H1 (cell line): ENCODE measurements around the gene TNFRSF8. TPM values are rescaled to one million over a fixed set of nuclear protein-coding genes. Genes with fewer than 3 reads are reported as not detected.

ENCODE experiments used
- CTCF ChIA-PET: fragments of 300-600 bp; sonication (Branson Sonifier 250); formaldehyde crosslinking; loops from one replicate; lab custom pipeline; 2021; ENCODE audit not compliant: partially characterized antibody; lab: Charles Lee
- POLR2A ChIA-PET: fragments of 300-600 bp; sonication (Branson Sonifier 250); formaldehyde crosslinking; loops from one replicate; lab custom pipeline; 2021; ENCODE audit warnings: inconsistent platforms; ENCODE audit not compliant: partially characterized antibody; lab: Charles Lee
- DNase-seq, 2 experiments: peaks; one replicate each; pipeline versions ENCODE4 v3.0.0 to v3.0.0-alpha.2; 2010 to 2022; ENCODE audit warnings: low spot score in 2 of 2, low read depth in 1 of 2, mixed read lengths in 1 of 2
- FAIRE-seq: peaks from 2 replicates; lab custom pipeline; 2011; peaks lifted over from hg19 to GRCh38; lab: Jason Lieb, UNC
- H2AFZ ChIP-seq: 2 replicates; pipeline ENCODE4 v1.8.1; 2012; ENCODE audit warnings: low read length, inconsistent platforms
- H2AK5ac ChIP-seq: 2 replicates; pipeline ENCODE4 v1.6.1; 2013; ENCODE audit warnings: low read depth, low read length
- H2BK120ac ChIP-seq: replicated peaks from 2 replicates; pipeline ENCODE3; 2013; ENCODE audit warnings: low read depth, low read length, inconsistent platforms
- H2BK12ac ChIP-seq: 2 replicates; pipeline ENCODE4 v1.6.1; 2013; ENCODE audit warnings: low read depth, low read length
- H2BK15ac ChIP-seq: 2 replicates; pipeline ENCODE4 v1.6.1; 2013; ENCODE audit warnings: low read length
- H2BK20ac ChIP-seq: 2 replicates; pipeline ENCODE4 v1.6.1; 2013; ENCODE audit warnings: low read length
- H2BK5ac ChIP-seq: 2 replicates; pipeline ENCODE4 v1.6.1; 2013; ENCODE audit warnings: low read depth, low read length
- H3K14ac ChIP-seq: 2 replicates; pipeline ENCODE4 v1.6.1; 2013; ENCODE audit warnings: inconsistent platforms; ENCODE audit not compliant: insufficient read length
- H3K18ac ChIP-seq: 2 replicates; pipeline ENCODE4 v1.6.1; 2013; ENCODE audit warnings: low read length; ENCODE audit errors: extremely low read depth
- H3K23ac ChIP-seq: 2 replicates; pipeline ENCODE4 v1.6.1; 2013; ENCODE audit warnings: inconsistent platforms; ENCODE audit not compliant: insufficient read length
- H3K23me2 ChIP-seq: 2 replicates; pipeline ENCODE4 v1.6.1; 2013; ENCODE audit warnings: low read depth, low read length
- H3K27ac ChIP-seq: 2 replicates; pipeline ENCODE4 v1.6.1; 2011; ENCODE audit warnings: low read depth, low read length, inconsistent platforms
- H3K27me3 ChIP-seq, 4 experiments: replicated peaks in 1 of 4; 1 replicate in 1 of 4; 2 replicates in 3 of 4; pipeline versions ENCODE4 v1.6.1 to v1.8.1; 2011 to 2013; ENCODE audit warnings: low read length in 3 of 4, mild to moderate bottlenecking in 3 of 4, inconsistent platforms in 2 of 4, mixed read lengths in 2 of 4, moderate library complexity in 1 of 4; ENCODE audit not compliant: control insufficient read depth in 3 of 4, insufficient read depth in 3 of 4; ENCODE audit errors: extremely low read depth in 1 of 4
- H3K36me3 ChIP-seq, 4 experiments: 2 replicates each; pipeline versions ENCODE4 v1.6.1 to v1.8.1; 2011 to 2013; ENCODE audit warnings: mild to moderate bottlenecking in 4 of 4, low read length in 3 of 4, moderate library complexity in 2 of 4, control low read depth in 1 of 4, inconsistent platforms in 1 of 4; ENCODE audit not compliant: insufficient read depth in 4 of 4, control insufficient read depth in 2 of 4
- H3K4ac ChIP-seq: replicated peaks from 2 replicates; pipeline ENCODE3; 2013; ENCODE audit warnings: low read length, low read depth, mixed read lengths, inconsistent platforms; ENCODE audit not compliant: insufficient read length
- H3K4me1 ChIP-seq, 4 experiments: replicated peaks in 1 of 4; 1 replicate in 1 of 4; 2 replicates in 3 of 4; pipeline versions ENCODE4 v1.6.1 to v1.8.1; 2011 to 2013; ENCODE audit warnings: low read length in 3 of 4, inconsistent platforms in 2 of 4, mixed read lengths in 1 of 4; ENCODE audit not compliant: insufficient read depth in 4 of 4, control insufficient read depth in 3 of 4
- H3K4me2 ChIP-seq, 2 experiments: 2 replicates each; pipeline versions ENCODE4 v1.6.1 to v1.8.1; 2011 to 2013; ENCODE audit warnings: low read depth in 2 of 2, low read length in 2 of 2, control low read depth in 1 of 2, inconsistent platforms in 1 of 2, mild to moderate bottlenecking in 1 of 2; ENCODE audit not compliant: insufficient read depth in 1 of 2
- H3K4me3 ChIP-seq, 4 experiments: fragments of 200-600, 300-600 bp in 1 of 4; sonication (generic), shearing (Covaris generic), sonication (Bioruptor Twin) in 1 of 4; 2 replicates each; pipeline versions ENCODE4 v1.5.1 to v1.8.1; 2011 to 2016; ENCODE audit warnings: low read length in 4 of 4, low read depth in 3 of 4, control low read depth in 2 of 4, inconsistent platforms in 2 of 4, mild to moderate bottlenecking in 2 of 4, mixed read lengths in 1 of 4, moderate library complexity in 1 of 4; ENCODE audit not compliant: insufficient read depth in 2 of 4; ENCODE audit errors: extremely low read depth in 1 of 4
- H3K56ac ChIP-seq: replicated peaks from 2 replicates; pipeline ENCODE3; 2013; ENCODE audit warnings: low read depth, mild to moderate bottlenecking, mixed read lengths, low read length, inconsistent platforms; ENCODE audit not compliant: insufficient read length
- H3K79me1 ChIP-seq: 2 replicates; pipeline ENCODE4 v1.6.1; 2013; ENCODE audit warnings: low read depth, low read length, control low read depth
- H3K79me2 ChIP-seq, 2 experiments: 2 replicates each; pipeline versions ENCODE4 v1.6.1 to v1.8.1; 2012 to 2013; ENCODE audit warnings: low read length in 2 of 2, mild to moderate bottlenecking in 2 of 2, inconsistent platforms in 1 of 2; ENCODE audit not compliant: insufficient read depth in 2 of 2, control insufficient read depth in 1 of 2
- H3K9ac ChIP-seq, 4 experiments: replicated peaks in 1 of 4; 1 replicate in 1 of 4; 2 replicates in 3 of 4; pipeline versions ENCODE4 v1.6.1 to v1.8.1; 2011 to 2013; ENCODE audit warnings: low read depth in 3 of 4, low read length in 3 of 4, control low read depth in 2 of 4, mild to moderate bottlenecking in 2 of 4, moderate library complexity in 2 of 4, inconsistent platforms in 1 of 4; ENCODE audit errors: extremely low read depth in 1 of 4
- H3K9me3 ChIP-seq, 2 experiments: 2 replicates each; pipeline versions ENCODE4 v1.6.1 to v1.8.1; 2012 to 2013; ENCODE audit warnings: mild to moderate bottlenecking in 2 of 2, moderate library complexity in 2 of 2, control low read depth in 1 of 2, inconsistent platforms in 1 of 2, low read depth in 1 of 2, low read length in 1 of 2, mixed read lengths in 1 of 2; ENCODE audit not compliant: insufficient read depth in 2 of 2
- H4K20me1 ChIP-seq, 2 experiments: replicated peaks in 1 of 2; 2 replicates each; pipeline versions ENCODE3 to v1.8.1; 2011 to 2013; ENCODE audit warnings: inconsistent platforms in 2 of 2, low read length in 2 of 2, mild to moderate bottlenecking in 1 of 2; ENCODE audit not compliant: insufficient read depth in 2 of 2, control insufficient read depth in 1 of 2
- H4K5ac ChIP-seq: 2 replicates; pipeline ENCODE4 v1.6.1; 2013; ENCODE audit warnings: low read length, low read depth, mixed read lengths, inconsistent platforms; ENCODE audit not compliant: insufficient read length
- H4K8ac ChIP-seq: 2 replicates; pipeline ENCODE4 v1.8.0; 2013; ENCODE audit warnings: mild to moderate bottlenecking, moderate library complexity, low read length, inconsistent platforms; ENCODE audit not compliant: insufficient read depth; ENCODE audit errors: extremely low read depth
- H4K91ac ChIP-seq: replicated peaks from 2 replicates; pipeline ENCODE3; 2013; ENCODE audit warnings: low read length, mixed read lengths, inconsistent platforms; ENCODE audit not compliant: insufficient read length
- ASH2L ChIP-seq: fragments of 200-600, 300-600 bp; sonication (generic); IDR thresholded peaks from one replicate; pipeline ENCODE4 v1.7.1; 2017; ENCODE audit warnings: low read length
- HDAC2 ChIP-seq, 2 experiments: fragments of 300-600 bp in 1 of 2; sonication (generic) in 1 of 2; IDR thresholded peaks; 2 replicates each; pipeline ENCODE4 v1.6.1; 2011 to 2012; ENCODE audit warnings: low read depth in 2 of 2, low read length in 2 of 2, mild to moderate bottlenecking in 2 of 2, moderate library complexity in 2 of 2, borderline replicate concordance in 1 of 2, inconsistent platforms in 1 of 2
- JUN ChIP-seq: IDR thresholded peaks from 2 replicates; pipeline ENCODE4 v1.6.1; 2011; ENCODE audit warnings: low read depth, mild to moderate bottlenecking, improper control_type of control experiment, low read length
- POLR2AphosphoS5 ChIP-seq: IDR thresholded peaks from 2 replicates; pipeline ENCODE4 v1.6.1; 2011; ENCODE audit warnings: low read depth, low read length
- POU5F1 ChIP-seq: IDR thresholded peaks from 2 replicates; pipeline ENCODE4 v1.6.1; 2011; ENCODE audit warnings: low read depth, mild to moderate bottlenecking, low read length, moderate library complexity
- RAD21 ChIP-seq, 2 experiments: IDR thresholded peaks in 1 of 2; conservative IDR thresholded peaks in 1 of 2; 2 replicates each; pipeline ENCODE4 v1.6.1; 2011; ENCODE audit warnings: low read depth in 2 of 2, low read length in 2 of 2, improper control_type of control experiment in 1 of 2, inconsistent platforms in 1 of 2, mild to moderate bottlenecking in 1 of 2, moderate library complexity in 1 of 2
- SIN3A ChIP-seq, 2 experiments: IDR thresholded peaks in 1 of 2; conservative IDR thresholded peaks in 1 of 2; 2 replicates each; pipeline ENCODE4 v1.6.1; 2011 to 2012; ENCODE audit warnings: low read length in 2 of 2, improper control_type of control experiment in 1 of 2, low read depth in 1 of 2, mild to moderate bottlenecking in 1 of 2
- SP1 ChIP-seq: IDR thresholded peaks from 2 replicates; pipeline ENCODE4 v1.6.1; 2011; ENCODE audit warnings: low read depth, low read length
- TAF1 ChIP-seq: IDR thresholded peaks from 2 replicates; pipeline ENCODE4 v1.6.1; 2011; ENCODE audit warnings: mild to moderate bottlenecking, low read depth, low read length
- WGBS, 2 experiments: shearing (Covaris generic) in 1 of 2; methylation state at CpG; one replicate each; pipeline versions ENCODE4 v1.1.6 to v1.1.7; 2013 to 2015; ENCODE audit warnings: low lambda C conversion rate in 2 of 2, mixed read lengths in 2 of 2, inconsistent platforms in 1 of 2, low coverage in 1 of 2, missing lambda C conversion rate in 1 of 2; ENCODE audit not compliant: insufficient replicate concordance in 2 of 2, insufficient coverage in 1 of 2, insufficient read length in 1 of 2; ENCODE audit errors: extremely low coverage in 1 of 2, missing lambda C conversion rate in 1 of 2; 5-methylcytosine and 5-hydroxymethylcytosine counted together
- polyA plus RNA-seq, 7 experiments: library from polyadenylated mRNA; depleted of rRNA in 3 of 7; stranded (reverse) in 5 of 7; unstranded in 2 of 7; fragments of >200 nt in 5 of 7; fragments of 200-250 nt in 2 of 7; gene quantifications; 1 replicate in 5 of 7; 2 replicates in 1 of 7; 4 replicates in 1 of 7; pipeline versions ENCODE4 v1.2.1 to v1.2.3, GENCODE V29; 2011 to 2013; ENCODE audit warnings: missing spikeins in 2 of 7, mixed read lengths in 2 of 7
- total RNA-seq: library from RNA; stranded (reverse); fragmentation: NEBNext Ultra II Directional; extraction: Animal tissue kit (Norgen Biotek cat#: 25700); gene quantifications from 2 replicates; pipeline ENCODE4 v1.2.1, GENCODE V29; 2021

TNFRSF8 gene
- total and polyA plus RNA-seq, 2 of the 8 experiments (the other 6 are each of a cell fraction or from before 2014, with no cell fraction given): 23.2 to 32.7 TPM

DNA sequence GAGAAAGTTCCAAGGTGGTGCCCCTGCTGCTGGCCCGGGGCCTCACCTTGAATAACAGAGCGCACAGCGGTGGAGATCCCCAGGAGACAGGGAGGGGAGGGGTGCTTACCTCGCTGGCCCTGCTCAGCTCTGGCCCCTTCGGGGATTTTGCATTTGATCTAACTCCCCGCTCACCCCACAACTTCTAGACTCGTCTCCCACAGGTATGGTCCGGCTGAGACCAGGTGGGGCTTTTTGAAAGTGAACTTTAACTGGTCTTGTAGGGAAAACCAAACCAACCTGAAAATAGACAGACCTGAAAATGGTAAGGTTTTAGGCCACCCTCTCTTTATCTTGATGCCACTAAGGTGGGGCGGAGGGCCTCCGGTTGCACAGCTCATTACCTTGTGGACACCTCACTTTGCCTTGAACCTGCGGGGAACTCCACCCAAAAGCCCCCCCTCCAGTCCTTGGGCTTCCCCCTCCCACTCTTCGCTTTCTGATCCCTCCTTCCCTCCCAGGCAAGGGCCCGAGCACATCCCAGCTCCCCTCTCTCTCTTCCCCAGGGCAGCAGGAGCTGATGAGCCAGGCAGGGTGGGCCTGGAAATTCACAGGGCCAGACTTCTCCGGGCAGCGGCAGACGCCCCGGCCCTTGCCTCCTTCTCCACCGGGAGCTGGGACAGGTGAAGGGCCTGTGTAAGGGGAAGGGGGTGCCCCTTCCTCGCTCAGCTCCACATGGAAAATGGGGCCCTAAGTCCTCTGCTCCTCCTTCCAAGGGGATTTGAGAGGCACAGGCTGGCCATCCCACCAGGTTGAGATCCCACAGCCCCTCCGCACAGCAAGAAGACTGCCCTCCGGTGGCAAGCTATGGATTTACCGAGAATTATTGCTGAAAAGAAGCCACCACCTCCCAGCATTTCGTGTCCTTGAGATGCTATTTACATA lies 16.1 kb downstream of the TNFRSF8 start:
- Histone ChIP-seq H3K79me1 (no peaks in the 10 kb centered on the region), H3K18ac (peak overlapping the region; percentile 96), H3K23ac (no peak overlapping the region), H3K4me2 (peak overlapping the region; percentile 35 to 61; a peak in 3 of 4 replicates), H3K23me2 (0 out of 2 replicates have a peak, but pooled peaks cover 4% of the 10 kb centered on the region), H3K56ac (no peak overlapping the region), H2BK5ac (peak overlapping the region; percentile 75), H3K36me3 (peaks cover 0 to 2% (median under 1%) of the 10 kb centered on the region in 4 experiments; a peak in 4 of 8 replicates), H4K8ac (peak overlapping the region; percentile 87; the same call in 1 of the 2 replicates), H4K91ac (peak overlapping the region; percentile 89), H2BK120ac (peak overlapping the region; percentile 36), H3K4me1 (peaks cover 3 to 22% (median 6%) of the 10 kb centered on the region in 4 experiments), H3K4ac (peak overlapping the region; percentile 94), H3K27ac (no peak overlapping the region; the same call in 1 of the 2 replicates), H2BK15ac (no peak overlapping the region), H3K79me2 (peaks cover 0 to 4% of the 10 kb centered on the region in 2 experiments; a peak in 1 of 4 replicates), H3K9me3 (no peaks in the 10 kb centered on the region; a peak in 1 of 4 replicates), H2BK12ac (peak overlapping the region; percentile 80; the same call in 1 of the 2 replicates), H3K27me3 (no peaks in the 10 kb centered on the region), H2BK20ac (0 out of 2 replicates have a peak overlapping the region, but pooled peaks have one; percentile 32), H2AK5ac (no peak overlapping the region), H3K14ac (no peak overlapping the region), H3K4me3 (peak overlapping the region in 3 of 4 experiments; percentile 18 to 44 (median 34); a peak in 5 of 8 replicates), H3K9ac (no peak overlapping the region; a peak in 2 of 7 replicates), H4K20me1 (peaks cover 0 to 2% of the 10 kb centered on the region in 2 experiments), H4K5ac (peak overlapping the region; percentile 85), H2AFZ (no peak overlapping the region)
- ChIA-PET POLR2A (interaction anchor here (0.9 to 3.9 kb wide), 14 partner anchors 8 to 171 kb away, joined by 3 to 12 read pairs (median 6); partner anchors contain the start of genes MFN2, MIIP and TNFRSF8), CTCF (interaction anchor here (0.7 to 5.1 kb wide), 27 partner anchors 8 to 149 kb away, joined by 3 to 59 read pairs (median 6); partner anchors contain the start of genes MIIP and TNFRSF8)
- WGBS, 2 experiments: 11% methylated on average over 17 of the region's 23 CpGs; no CpG with 5 or more reads in 1 of the 2 experiments
- FAIRE-seq: peak; percentile 97
- peak in 1 of 2 experiments; percentile 86 for DNase-seq
- TF ChIP-seq SP1 (0 out of 2 replicates have a peak, but pooled peaks have one; percentile 15), POU5F1 (0 out of 2 replicates have a peak, but pooled peaks have one; percentile 33), POLR2AphosphoS5 (peak; percentile 58; the same call in 1 of the 2 replicates), HDAC2 (IDR thresholded peaks at IDR 0.05; ENCODE audit: borderline replicate concordance in 1 of 2, low read depth in 2 of 2, low read length in 2 of 2) (peak; percentile 13 to 45; a peak in 1 of 4 replicates), SIN3A (conservative IDR thresholded peaks at IDR 0.05 in 1 of 2, IDR thresholded peaks at IDR 0.05 in 1 of 2; ENCODE audit: low read depth in 1 of 2, low read length in 2 of 2) (no peak), TAF1 (peak; percentile 17; the same call in 1 of the 2 replicates), RAD21 (IDR thresholded peaks at IDR 0.05 in 1 of 2, conservative IDR thresholded peaks at IDR 0.05 in 1 of 2; ENCODE audit: low read depth in 2 of 2, low read length in 2 of 2) (peak; percentile 57 to 70), ASH2L (peak; percentile 20), JUN (no peak)
